ENCODE measurements around the gene ALDH5A1. TPM values are rescaled to one million over a fixed set of nuclear protein-coding genes. Genes with fewer than 3 reads are reported as not detected.
A peak's percentile ranks its signal among the peaks of the same experiment; 100 is the strongest.

The ALDH5A1 gene
- total RNA-seq, 1 donor from 2014 or later, result 15.9 TPM

DNA sequence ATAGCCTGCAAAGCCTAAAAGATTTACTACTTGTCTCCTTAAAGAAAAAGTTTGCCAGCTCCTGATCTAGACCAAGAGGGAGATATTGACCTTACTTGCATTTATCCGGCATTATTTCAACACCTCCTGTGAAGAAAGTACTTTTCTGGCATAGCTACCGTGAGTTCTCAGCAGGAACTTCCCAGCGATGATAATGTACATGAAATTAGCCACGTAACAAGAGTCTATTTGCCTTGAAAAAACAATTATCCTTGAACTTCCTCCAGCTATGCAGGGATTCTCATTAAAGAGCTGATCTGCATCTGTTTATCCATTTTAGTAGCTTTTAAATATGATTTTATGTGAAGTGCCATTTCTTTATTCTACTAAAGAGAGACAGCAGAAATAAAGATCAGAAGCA, 41.7 kb downstream of the ALDH5A1 start:
- Mint-ChIP-seq H3K4me1 (no peaks in the 10 kb centered on the region), H3K36me3 (ENCODE audit: low read depth) (peaks cover 47% of the 10 kb centered on the region), H3K4me3 (no peak overlapping the region), H3K27me3 (no peaks in the 10 kb centered on the region), H3K9me3 (no peaks in the 10 kb centered on the region), H3K27ac (no peak overlapping the region)
- DNase-seq, result no peak
- ATAC-seq (ENCODE audit: low read depth), result no peak
- TF ChIP-seq, protein P1, sequence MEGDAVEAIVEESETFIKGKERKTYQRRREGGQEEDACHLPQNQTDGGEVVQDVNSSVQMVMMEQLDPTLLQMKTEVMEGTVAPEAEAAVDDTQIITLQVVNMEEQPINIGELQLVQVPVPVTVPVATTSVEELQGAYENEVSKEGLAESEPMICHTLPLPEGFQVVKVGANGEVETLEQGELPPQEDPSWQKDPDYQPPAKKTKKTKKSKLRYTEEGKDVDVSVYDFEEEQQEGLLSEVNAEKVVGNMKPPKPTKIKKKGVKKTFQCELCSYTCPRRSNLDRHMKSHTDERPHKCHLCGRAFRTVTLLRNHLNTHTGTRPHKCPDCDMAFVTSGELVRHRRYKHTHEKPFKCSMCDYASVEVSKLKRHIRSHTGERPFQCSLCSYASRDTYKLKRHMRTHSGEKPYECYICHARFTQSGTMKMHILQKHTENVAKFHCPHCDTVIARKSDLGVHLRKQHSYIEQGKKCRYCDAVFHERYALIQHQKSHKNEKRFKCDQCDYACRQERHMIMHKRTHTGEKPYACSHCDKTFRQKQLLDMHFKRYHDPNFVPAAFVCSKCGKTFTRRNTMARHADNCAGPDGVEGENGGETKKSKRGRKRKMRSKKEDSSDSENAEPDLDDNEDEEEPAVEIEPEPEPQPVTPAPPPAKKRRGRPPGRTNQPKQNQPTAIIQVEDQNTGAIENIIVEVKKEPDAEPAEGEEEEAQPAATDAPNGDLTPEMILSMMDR (IDR thresholded peaks at IDR 0.05), result no peak
- ChIA-PET CTCF (interaction anchor here (1.4 kb wide), 1 partner anchor 46 kb away, joined by 3 read pairs; no protein-coding TSS in a partner anchor), POLR2A (interaction anchor here (1.0 kb wide), 1 partner anchor 13 kb away, joined by 3 read pairs; no protein-coding TSS in a partner anchor)
- intact Hi-C loops (cut with micrococcal nuclease), result no loop called here

DNA sequence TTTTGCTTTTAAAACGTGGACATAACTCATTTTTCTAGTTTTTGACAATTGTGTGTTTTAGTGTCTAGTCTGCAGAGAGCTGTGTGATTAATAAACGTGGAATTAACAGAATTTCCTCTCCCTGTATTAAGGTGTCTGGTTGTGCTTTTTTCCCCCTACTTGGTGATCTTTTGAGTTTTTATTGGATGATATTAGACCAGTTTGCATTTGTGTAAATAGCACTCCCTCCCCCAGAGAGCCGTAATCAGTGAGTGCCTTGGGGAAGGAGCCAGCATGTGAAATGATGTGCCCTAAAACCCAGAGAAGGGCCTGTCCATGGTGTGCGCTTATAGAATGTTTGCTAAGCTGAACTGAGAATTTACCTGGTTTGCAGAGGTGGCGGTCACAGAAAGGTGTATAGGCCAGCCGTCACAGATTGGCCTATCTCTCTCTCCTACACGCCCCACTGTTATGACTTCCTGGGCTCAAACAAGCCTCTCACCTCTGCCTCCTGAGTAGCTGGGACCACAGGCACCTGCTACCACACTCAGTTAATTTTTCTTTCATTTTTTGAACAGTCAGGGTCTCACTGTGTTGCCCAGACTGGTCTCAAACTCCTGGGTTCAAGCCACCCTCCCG, 42.4 kb downstream of the ALDH5A1 start:
- H3K4me3 Mint-ChIP-seq, result no peak overlapping the region
- ChIA-PET CTCF (interaction anchor here (1.4 kb wide), 1 partner anchor 45 kb away, joined by 3 read pairs; no protein-coding TSS in a partner anchor), POLR2A (interaction anchor here (1.0 kb wide), 1 partner anchor 14 kb away, joined by 3 read pairs; no protein-coding TSS in a partner anchor)
- H3K36me3 Mint-ChIP-seq (ENCODE audit: low read depth), result peaks cover 39% of the 10 kb centered on the region
- no peak overlapping the region for H3K27ac Mint-ChIP-seq
- intact Hi-C loops (cut with micrococcal nuclease), result no loop called here
- no peaks in the 10 kb centered on the region for H3K9me3 Mint-ChIP-seq
- ATAC-seq (ENCODE audit: low read depth) (no peak), DNase-seq (no peak)
- TF ChIP-seq, protein P1 (IDR thresholded peaks at IDR 0.05), result no peak
- no peaks in the 10 kb centered on the region for H3K4me1 Mint-ChIP-seq
- H3K27me3 Mint-ChIP-seq, result no peaks in the 10 kb centered on the region

DNA sequence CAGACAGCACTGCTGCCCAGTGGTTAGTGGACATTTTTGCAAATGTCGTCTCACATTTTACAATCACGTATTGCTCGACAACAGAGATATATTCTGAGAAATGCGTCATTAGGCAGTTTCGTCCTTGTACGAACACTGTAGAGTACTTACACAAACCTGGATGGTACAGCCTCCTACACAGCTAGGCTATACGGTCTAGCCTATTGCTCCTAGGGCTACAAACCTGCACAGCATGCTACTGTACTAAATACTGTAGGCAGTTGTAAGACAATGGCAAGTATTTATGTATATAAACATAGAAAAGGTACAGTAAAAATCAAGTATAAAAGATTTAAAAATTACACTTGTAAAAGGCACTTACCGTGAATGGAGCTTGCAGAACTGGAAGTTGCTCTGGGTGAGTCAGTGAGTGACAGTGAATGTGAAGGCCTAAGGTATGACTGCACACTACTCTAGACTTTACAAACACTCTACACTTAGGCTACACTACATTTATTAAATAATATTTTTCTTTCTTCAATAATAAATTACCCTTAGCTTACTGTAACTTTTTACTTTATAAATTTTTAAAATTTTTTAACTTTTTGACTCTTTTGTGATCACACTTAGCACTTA, 43.1 kb downstream of the ALDH5A1 start:
- TF ChIP-seq, protein P1 (IDR thresholded peaks at IDR 0.05), result no peak
- DNase-seq, result no peak
- CTCF ChIA-PET, result interaction anchor here (1.3 kb wide), 1 partner anchor 43 kb away, joined by 3 read pairs; no protein-coding TSS in a partner anchor
- ATAC-seq (ENCODE audit: low read depth), result no peak
- no peak overlapping the region for H3K27ac Mint-ChIP-seq
- POLR2A ChIA-PET, result no interaction called here
- intact Hi-C loops (cut with micrococcal nuclease), result no loop called here
- no peaks in the 10 kb centered on the region for H3K4me1 Mint-ChIP-seq
- H3K36me3 Mint-ChIP-seq (ENCODE audit: low read depth), result peaks cover 34% of the 10 kb centered on the region
- no peaks in the 10 kb centered on the region for H3K27me3 Mint-ChIP-seq
- no peaks in the 10 kb centered on the region for H3K9me3 Mint-ChIP-seq
- H3K4me3 Mint-ChIP-seq, result no peak overlapping the region

DNA sequence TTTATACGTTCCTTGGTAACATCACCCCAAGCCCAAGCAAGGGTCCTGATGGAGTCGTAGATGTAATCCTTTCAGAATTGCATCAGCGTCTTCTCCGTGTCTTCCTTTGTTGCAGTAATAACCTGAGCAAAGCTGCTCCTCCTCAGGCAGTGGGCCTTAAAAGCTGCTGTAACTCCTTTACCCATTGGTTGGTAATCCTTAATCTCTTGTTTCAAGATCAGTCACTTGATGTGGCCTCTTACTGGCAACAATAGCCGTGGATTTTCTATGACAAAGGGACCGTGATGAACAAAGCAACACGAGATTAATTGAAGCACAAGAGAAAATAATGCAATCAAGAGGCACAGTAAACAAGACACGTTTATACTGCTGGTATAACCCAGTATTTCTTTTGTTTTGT, 44.6 kb downstream of the ALDH5A1 start:
- TF ChIP-seq, protein P1 (IDR thresholded peaks at IDR 0.05), result no peak
- CTCF ChIA-PET, result no interaction called here
- POLR2A ChIA-PET, result no interaction called here
- Mint-ChIP-seq H3K9me3 (no peaks in the 10 kb centered on the region), H3K27ac (peak overlapping the region; percentile 16), H3K27me3 (no peaks in the 10 kb centered on the region), H3K4me1 (no peaks in the 10 kb centered on the region), H3K4me3 (no peak overlapping the region), H3K36me3 (ENCODE audit: low read depth) (peaks cover 20% of the 10 kb centered on the region)
- no peak for ATAC-seq (ENCODE audit: low read depth)
- intact Hi-C loops (cut with micrococcal nuclease), result no loop called here
- DNase-seq, result no peak

DNA sequence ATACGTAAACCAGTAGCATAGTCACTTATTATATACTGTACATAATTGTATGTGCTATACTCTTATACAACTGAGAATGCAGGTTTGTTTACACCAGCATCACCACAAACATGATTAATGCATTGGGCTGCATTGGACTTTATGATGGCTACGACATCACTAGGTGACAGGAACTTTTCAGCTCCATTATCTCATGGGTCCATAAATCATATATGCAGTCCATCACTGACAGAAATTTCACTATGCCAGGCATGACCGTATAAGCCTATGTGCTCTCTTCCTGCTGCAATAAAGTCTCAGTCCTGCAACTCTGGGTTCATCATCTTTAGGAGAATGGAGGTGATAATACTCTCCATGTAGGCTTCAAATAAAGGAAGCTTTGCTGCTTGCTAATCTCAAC, 45.4 kb downstream of the ALDH5A1 start:
- TF ChIP-seq, protein P1 (IDR thresholded peaks at IDR 0.05), result no peak
- ChIA-PET POLR2A (no interaction called here), CTCF (no interaction called here)
- intact Hi-C loops (cut with micrococcal nuclease), result no loop called here
- Mint-ChIP-seq H3K4me1 (no peaks in the 10 kb centered on the region), H3K36me3 (ENCODE audit: low read depth) (peaks cover 13% of the 10 kb centered on the region), H3K27ac (no peak overlapping the region), H3K9me3 (no peaks in the 10 kb centered on the region), H3K4me3 (no peak overlapping the region), H3K27me3 (no peaks in the 10 kb centered on the region)
- no peak for DNase-seq
- no peak for ATAC-seq (ENCODE audit: low read depth)

All from activated B cell treated with CpG ODN at 0.5 μM for 24 hours (primary cell).